Peyer's patch (tissue), 4 donors: ENCODE measurements around the gene KCNQ1OT1. TPM values are rescaled to one million over a fixed set of nuclear protein-coding genes. Genes with fewer than 3 reads are reported as not detected.

ENCODE experiments used
- DNase-seq, 3 donors: peaks; one replicate each; pipeline ENCODE4 v3.0.0-alpha.2; 2017 to 2019
- H3K27ac ChIP-seq, 4 donors: fragments of 200-600 bp; sonication (generic); one replicate each; pipeline ENCODE4 v1.5.1; 2016 to 2019
- H3K27me3 ChIP-seq, 2 donors: fragments of 200-600 bp; sonication (generic); one replicate each; pipeline ENCODE4 v1.5.1; 2019
- H3K36me3 ChIP-seq, 3 donors: fragments of 200-600 bp; sonication (generic); one replicate each; pipeline ENCODE4 v1.5.1; 2016 to 2019
- H3K4me1 ChIP-seq, 4 donors: fragments of 200-600 bp; sonication (generic); one replicate each; pipeline ENCODE4 v1.5.1; 2016 to 2019
- H3K4me3 ChIP-seq, 4 donors: fragments of 200-600 bp; sonication (generic); 1 replicate in 3 of 4; 2 replicates in 1 of 4; pipeline ENCODE4 v1.5.1; 2016 to 2019; ENCODE audit warnings: mild to moderate bottlenecking in 1 of 4
- H3K9me3 ChIP-seq, 4 donors: fragments of 200-600 bp; sonication (generic); one replicate each; pipeline ENCODE4 v1.5.1; 2016 to 2019; ENCODE audit warnings: mild to moderate bottlenecking in 1 of 4
- POLR2A ChIP-seq, 2 donors: fragments of 450-650 bp; IDR thresholded peaks; one replicate each; pipeline ENCODE4 v1.5.1; 2017; ENCODE audit warnings: antibody characterized with exemption in 2 of 2, mild to moderate bottlenecking in 2 of 2, moderate library complexity in 2 of 2
- total RNA-seq, 4 donors: library from RNA; depleted of rRNA; stranded (reverse); fragments of >200 nt; gene quantifications; one replicate each; pipeline ENCODE4 v1.1.0, GENCODE V29; 2016
- TF ChIP-seq, protein P1 (sequence below), 6 experiments: fragments of 450-650 bp in 4 of 6; fragments of 200-600 bp in 2 of 6; sonication (generic) in 1 of 6; IDR thresholded peaks; one replicate each; pipeline ENCODE4 v1.5.1; 2017 to 2019; ENCODE audit warnings: antibody characterized with exemption in 6 of 6, mild to moderate bottlenecking in 3 of 6, moderate library complexity in 1 of 6

KCNQ1OT1 gene
- total RNA-seq, 4 donors from 2014 or later, result 3.2 to 6.2 (median 4.5) TPM

DNA sequence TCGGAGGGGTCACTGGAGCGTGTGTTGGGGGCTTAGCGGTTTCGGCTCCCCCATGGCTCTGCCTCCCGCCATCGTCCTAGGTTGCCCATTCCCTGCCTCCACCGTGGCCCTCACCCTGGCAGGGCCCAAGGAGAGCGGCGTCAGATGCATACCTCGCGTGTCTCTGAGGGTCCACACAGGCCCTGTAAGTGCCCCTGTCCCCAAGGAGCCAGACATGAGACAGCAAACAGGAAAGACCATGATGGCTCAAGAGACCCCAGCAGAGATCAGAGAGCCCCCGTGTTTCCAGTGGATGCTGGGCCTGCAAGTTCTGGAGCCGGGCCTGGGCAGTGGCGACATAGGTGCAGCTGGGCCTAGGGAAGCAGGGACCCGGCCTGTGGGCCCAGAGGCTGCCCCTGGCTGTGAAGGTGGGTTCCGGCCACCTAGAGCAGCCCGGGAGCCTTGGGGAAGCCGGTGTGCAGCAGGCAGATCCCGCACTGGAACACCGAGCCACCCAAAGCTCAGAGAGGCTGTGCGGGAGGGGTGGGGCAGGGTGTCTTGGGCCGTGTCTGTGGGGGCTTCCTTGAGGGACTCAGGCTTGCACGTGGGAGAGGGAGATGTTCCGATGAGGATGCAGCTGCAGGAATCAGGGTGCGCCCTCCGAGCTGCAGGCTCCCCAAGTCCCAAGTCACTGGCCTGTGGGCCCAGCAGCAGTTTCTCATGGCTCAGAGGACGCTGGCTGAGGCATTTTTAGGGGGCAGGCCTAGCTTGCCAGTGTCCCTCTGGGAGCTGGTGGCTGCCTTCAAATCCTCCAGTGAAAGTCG lies 126.4 kb downstream of the KCNQ1OT1 start:
- Histone ChIP-seq H3K27me3 (no peaks in the 10 kb centered on the region), H3K4me1 (peaks cover 0 to 13% (median 0%) of the 10 kb centered on the region in 4 donors), H3K27ac (no peak overlapping the region), H3K9me3 (no peaks in the 10 kb centered on the region), H3K36me3 (no peaks in the 10 kb centered on the region), H3K4me3 (no peak overlapping the region)
- TF ChIP-seq POLR2A (IDR thresholded peaks at IDR 0.05), result no peak
- TF ChIP-seq, protein P1, sequence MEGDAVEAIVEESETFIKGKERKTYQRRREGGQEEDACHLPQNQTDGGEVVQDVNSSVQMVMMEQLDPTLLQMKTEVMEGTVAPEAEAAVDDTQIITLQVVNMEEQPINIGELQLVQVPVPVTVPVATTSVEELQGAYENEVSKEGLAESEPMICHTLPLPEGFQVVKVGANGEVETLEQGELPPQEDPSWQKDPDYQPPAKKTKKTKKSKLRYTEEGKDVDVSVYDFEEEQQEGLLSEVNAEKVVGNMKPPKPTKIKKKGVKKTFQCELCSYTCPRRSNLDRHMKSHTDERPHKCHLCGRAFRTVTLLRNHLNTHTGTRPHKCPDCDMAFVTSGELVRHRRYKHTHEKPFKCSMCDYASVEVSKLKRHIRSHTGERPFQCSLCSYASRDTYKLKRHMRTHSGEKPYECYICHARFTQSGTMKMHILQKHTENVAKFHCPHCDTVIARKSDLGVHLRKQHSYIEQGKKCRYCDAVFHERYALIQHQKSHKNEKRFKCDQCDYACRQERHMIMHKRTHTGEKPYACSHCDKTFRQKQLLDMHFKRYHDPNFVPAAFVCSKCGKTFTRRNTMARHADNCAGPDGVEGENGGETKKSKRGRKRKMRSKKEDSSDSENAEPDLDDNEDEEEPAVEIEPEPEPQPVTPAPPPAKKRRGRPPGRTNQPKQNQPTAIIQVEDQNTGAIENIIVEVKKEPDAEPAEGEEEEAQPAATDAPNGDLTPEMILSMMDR (IDR thresholded peaks at IDR 0.05), result no peak
- DNase-seq, result peak in 2 of 3 donors; percentile 34 to 37

DNA sequence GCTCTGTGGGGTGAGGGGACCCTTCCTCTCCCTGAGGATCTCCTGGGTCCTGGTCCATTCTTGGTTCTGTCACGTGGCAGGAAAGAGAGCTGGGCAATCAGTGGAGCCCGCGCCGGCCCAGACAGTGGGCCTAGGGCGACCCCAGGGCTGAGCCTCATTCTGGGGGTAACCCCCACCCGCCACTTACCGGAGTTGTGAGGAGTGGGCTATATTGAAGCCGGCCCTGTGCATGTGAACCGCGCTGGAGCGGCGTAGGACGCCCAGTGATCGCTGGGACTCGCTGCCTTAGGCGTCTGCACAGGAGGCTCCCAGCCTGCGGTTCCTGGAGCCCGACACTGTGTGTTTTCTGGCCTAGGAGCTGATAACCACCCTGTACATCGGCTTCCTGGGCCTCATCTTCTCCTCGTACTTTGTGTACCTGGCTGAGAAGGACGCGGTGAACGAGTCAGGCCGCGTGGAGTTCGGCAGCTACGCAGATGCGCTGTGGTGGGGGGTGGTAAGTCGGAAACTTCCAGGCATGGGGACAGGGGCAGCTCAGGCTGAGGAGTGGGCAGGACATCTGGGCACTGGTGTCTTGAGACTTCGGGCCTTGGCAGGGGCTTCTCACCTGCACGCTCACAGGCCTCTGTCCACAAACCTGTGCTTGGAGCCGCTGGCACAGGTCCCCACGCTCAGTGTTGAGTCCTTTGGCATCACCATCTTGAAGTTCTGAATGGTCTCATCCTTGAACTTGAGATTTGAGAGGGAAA lies 127.1 kb downstream of the KCNQ1OT1 start:
- DNase-seq, result peak in 1 of 3 donors; percentile 35
- Histone ChIP-seq H3K9me3 (no peaks in the 10 kb centered on the region), H3K27ac (no peak overlapping the region), H3K4me3 (no peak overlapping the region), H3K4me1 (peaks cover 0 to 13% (median 0%) of the 10 kb centered on the region in 4 donors), H3K27me3 (no peaks in the 10 kb centered on the region), H3K36me3 (no peaks in the 10 kb centered on the region)
- no peak for TF ChIP-seq POLR2A (IDR thresholded peaks at IDR 0.05)
- TF ChIP-seq, protein P1 (IDR thresholded peaks at IDR 0.05), result no peak

DNA sequence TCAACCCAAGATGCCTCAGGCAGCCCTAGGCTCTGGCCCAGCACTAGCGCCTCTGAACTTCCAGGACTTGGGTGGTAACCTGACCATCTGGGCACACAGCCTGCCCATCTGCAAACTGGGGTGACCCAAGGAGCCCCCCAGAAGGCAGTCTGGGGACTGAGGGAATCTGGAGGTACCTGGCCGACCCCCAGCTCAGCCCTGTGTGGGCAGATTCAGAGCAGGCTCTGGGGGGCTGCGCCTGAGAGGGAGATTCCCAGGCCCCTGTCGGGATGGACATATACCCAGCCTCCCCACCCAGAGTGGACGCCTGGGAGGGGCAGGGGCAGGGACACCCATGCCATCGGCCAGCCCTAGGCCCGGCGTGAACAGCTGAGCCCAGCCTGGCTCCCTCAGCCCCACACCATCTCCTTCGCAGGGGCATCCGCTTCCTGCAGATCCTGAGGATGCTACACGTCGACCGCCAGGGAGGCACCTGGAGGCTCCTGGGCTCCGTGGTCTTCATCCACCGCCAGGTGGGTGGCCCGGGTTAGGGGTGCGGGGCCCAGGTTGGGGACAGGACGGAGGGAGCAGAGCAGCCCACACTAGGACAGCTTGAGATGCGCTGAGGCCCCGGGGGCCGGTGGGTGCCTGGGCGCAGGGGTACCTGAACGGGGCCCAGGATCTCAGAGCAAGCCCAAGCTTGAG lies 128.1 kb downstream of the KCNQ1OT1 start:
- DNase-seq, result peak in 1 of 3 donors; percentile 49
- H3K4me3 ChIP-seq, result no peak overlapping the region
- no peaks in the 10 kb centered on the region for H3K9me3 ChIP-seq
- peaks cover 0 to 17% (median 0%) of the 10 kb centered on the region in 4 donors for H3K4me1 ChIP-seq
- H3K27ac ChIP-seq, result no peak overlapping the region
- TF ChIP-seq POLR2A (IDR thresholded peaks at IDR 0.05), result no peak
- TF ChIP-seq, protein P1 (IDR thresholded peaks at IDR 0.05), result no peak
- no peaks in the 10 kb centered on the region for H3K36me3 ChIP-seq
- H3K27me3 ChIP-seq, result no peaks in the 10 kb centered on the region

DNA sequence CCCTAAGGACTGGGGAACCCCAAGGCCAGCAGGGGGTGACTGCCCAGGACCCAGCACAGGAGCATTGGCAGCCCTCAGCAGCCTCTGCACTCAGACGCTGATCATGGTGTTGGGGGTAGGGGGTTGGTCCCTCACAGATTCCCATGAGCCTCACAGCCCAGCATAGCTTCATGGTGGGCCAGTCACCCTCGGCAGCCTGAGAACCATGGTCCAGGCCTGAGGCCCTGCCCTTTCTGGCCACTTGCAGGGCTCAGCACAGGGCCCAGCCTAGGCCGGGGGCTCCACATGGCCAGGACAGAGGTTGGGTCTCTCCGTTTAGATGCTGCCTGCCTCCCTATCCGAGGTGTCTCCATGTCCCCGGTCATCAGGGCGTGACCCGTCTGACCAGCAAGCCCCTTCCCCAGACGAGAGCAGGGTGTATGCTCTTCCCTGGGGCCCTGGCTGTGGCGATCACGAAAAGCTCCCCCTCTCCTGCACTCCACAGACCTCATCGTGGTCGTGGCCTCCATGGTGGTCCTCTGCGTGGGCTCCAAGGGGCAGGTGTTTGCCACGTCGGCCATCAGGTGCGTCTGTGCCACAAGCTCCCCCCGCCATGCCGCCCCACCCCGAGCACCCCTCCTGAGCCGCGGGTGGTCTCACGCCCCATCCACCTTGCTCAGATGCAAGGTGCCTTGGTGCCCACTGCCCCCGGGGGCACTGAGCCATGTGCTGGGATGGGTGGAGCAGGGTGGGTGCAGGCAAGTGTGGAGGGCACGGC lies 128.8 kb downstream of the KCNQ1OT1 start:
- no peaks in the 10 kb centered on the region for H3K9me3 ChIP-seq
- no peak overlapping the region for H3K27ac ChIP-seq
- H3K36me3 ChIP-seq, result no peaks in the 10 kb centered on the region
- H3K4me3 ChIP-seq, result no peak overlapping the region
- peak in 1 of 3 donors; percentile 37 for DNase-seq
- H3K27me3 ChIP-seq, result no peaks in the 10 kb centered on the region
- H3K4me1 ChIP-seq, result peaks cover 0 to 23% (median 0%) of the 10 kb centered on the region in 4 donors
- TF ChIP-seq, protein P1 (IDR thresholded peaks at IDR 0.05), result no peak
- no peak for TF ChIP-seq POLR2A (IDR thresholded peaks at IDR 0.05)
